NCI-H2227 treated with DMSO at 0.1 percent for 48 hours (cell line): Measurements from ENCODE around the gene P3H2.

Experiments used
- DNase-seq: peaks from one replicate; lab custom pipeline; 2025; lab: John Stamatoyannopoulos, UW

The P3H2 gene

GRCh38 chr3:189944285-189945145, 176.2 kb downstream of the P3H2 start:
- DNase-seq = no peak

DNA sequence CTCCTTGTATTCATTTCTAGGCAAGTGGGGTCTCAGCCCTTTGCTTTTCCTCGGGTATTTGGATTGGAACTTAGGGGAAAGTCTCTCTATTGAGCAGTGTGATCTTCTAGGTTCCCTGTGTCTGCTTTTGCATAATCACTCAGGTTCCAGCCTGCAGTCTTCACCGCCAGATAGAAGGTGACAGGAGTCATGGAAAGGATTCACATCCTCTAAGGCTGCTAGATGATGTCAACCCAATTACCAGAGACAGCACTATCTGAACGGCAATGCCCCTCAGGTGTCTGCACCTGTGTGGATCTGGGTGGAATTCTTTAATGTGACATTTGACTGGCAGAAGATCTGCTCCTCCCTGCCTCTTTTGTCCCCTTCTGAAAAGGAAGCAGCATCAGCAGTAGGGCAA, 177.7 kb downstream of the P3H2 start:
- DNase-seq = no peak

DNA sequence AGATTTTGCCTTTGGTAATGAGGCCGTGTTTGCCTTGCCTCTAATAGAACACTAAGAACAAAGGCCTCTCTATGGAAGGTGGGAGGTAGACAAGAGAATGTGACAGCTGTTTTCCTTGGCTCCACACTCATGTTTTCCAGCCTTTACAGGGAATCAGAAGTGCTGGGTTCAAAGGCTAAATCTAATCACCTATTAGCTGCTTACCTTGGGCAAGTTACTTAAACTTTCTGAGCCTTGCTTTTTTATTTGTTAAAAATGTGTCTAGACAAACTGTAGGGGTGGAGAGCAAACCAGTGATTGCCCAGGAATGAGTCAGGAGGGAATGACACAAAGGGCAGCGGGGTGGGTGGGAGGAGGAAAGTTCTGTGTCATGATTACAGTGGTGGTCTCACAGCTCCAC, 179.0 kb downstream of the P3H2 start:
- no peak for DNase-seq

DNA sequence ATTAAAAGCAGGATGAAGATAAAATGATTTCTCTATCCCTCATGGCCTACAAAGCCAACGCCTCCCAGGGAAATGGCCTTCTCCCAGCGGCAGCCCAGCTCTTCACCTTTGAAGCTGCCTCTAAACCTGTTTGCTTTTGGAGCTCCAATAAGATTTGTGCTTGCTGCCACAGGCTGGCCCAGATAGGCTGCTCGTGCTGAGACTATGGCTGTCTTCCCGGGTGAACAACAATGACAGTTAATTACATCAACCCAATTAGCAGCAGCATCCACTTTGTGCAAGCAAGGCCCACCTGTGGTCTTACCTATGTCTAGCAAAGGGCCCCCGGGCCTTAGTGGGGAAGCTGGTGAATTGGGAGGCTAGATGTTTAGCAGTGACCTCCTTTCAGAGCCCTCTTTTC, 179.6 kb downstream of the P3H2 start:
- DNase-seq = no peak

GRCh38 chr3:189937302-189938127, 183.2 kb downstream of the P3H2 start:
- no peak for DNase-seq

GRCh38 chr3:189936201-189936945, 184.3 kb downstream of the P3H2 start:
- DNase-seq = no peak

DNA sequence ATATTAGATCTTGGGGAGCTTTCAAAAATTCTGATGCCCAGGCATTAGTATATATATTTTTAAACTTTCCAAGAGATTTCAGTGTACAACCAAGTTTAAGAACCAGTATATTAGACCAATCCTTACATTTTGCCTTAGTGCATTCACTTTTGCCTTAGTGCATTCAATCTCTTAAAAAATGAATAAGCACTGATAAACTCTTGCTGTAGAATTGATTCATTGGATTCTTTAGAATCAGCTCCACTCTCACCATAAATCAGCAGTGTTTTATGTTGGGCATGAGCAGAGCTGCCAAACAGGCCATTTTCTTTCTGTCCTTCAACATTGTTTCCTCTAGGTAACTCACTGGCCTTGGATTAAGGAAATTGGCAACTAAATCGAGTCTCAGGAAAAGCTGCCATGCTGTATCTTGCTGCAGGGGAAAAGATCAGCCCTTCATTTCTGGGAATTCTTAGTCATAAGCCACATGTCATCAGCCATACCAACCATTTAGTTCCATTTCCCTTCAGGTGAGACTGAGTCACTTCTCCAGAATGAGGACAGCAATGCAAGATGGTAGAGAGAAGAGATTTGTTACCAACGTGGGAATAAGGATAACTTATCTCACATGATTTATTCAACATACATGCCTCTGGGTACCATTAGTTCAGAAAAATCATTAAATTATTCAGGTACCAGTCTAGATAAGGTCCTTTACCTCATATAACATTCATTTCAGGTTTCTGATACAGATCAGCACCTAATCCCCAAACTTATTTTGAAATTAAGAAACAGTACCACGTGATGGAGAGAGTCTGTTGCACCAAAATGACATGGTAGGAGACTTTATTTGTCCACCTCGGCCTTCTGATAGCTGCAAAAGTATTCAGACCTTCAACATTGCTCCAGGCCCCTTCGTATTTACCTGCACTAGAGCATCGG, 192.5 kb downstream of the P3H2 start:
- DNase-seq = no peak

DNA sequence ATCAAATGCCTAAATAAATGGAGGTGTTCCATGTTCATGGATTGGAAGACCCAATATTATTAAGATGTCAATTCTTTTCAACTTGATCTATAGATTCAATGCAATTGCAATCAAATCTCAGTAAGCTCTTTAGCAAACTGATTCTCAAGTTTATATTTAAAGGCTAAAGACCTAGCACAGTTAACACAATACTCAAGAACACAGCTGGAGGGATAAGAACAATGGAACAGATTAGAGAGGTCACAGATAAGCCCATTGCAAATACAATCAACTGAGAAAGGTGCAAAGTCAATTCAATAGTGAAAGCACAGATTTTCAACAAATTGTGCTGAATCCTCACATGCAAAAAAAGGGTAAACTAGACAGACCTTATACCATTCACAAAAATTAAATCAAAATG, 198.9 kb downstream of the P3H2 start:
- DNase-seq = no peak

GRCh38 chr3:189914799-189915198, 205.9 kb downstream of the P3H2 start:
- DNase-seq = no peak

DNA sequence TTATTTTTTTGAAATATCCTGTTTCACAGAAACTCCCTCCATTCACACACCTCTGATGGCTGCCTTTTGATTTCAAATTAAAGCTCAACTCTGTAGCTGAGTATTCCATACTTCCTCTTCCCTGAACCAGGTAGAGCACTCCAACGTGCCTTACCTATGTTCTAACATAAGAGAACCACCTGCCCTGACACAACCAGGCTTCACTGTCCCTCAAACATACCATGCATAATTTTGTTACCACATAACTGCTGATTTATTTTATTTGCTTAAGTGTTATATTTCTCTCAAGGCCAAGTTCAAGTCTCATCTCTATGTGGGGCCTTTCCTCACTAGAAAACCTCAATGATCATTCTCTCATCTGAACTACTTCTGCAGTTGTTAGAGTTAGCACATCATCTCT, 209.7 kb downstream of the P3H2 start:
- DNase-seq = no peak

DNA sequence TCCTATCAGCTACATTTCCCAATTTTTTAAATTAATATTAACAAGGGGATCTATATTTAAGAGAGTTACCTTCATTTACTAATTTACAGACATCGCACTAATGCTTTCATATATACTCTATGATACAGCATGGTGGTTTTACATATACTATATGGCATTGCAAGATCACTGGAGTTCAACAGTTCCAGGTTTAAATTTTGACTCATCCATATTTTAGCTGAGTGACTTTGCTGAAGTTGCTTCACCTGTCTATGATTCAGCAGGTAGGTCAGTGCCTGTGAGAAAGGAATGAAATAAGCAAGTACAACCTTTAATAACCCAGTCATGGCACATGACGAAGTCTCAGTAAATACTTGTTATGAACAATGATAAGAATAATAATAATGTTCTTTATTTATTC, 211.1 kb downstream of the P3H2 start:
- DNase-seq = no peak

DNA sequence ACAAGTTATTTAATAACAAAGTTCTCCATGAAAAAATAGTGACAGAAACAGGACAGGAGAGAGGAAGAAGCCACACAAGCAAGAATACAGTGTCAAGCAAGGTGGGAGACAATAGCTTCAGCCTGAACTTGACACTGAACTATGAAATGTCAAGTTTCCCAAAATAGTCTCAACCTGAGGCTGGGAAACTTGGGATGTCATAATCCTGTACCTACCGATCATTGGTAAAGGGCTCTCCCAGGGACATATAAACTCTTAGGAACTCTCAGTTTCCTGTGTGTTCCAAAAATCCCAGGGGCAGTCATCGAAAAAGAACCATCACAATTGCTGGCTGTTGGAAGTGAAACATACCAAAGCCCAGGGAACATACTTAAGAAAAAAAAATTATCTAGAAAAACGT, 211.6 kb downstream of the P3H2 start:
- DNase-seq = no peak

DNA sequence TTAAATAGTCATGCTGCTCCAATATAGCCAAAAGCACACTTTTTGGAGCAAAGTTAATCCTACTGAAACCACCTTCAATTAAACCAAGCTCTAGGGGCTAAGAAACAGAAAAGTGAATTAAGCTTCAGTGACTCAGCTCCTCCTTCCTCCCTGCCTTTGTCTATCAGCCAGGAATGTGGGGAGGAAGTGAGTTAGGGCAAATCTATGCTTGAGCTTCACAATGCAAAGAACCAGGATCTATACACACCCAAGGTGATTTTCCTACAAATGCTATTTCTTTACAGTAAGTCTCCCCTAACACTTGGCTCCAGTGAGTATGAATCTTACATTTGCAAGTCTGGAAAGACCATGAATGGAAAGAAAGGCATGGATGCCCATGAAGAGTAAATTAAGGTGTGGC, 212.1 kb downstream of the P3H2 start:
- DNase-seq = no peak

DNA sequence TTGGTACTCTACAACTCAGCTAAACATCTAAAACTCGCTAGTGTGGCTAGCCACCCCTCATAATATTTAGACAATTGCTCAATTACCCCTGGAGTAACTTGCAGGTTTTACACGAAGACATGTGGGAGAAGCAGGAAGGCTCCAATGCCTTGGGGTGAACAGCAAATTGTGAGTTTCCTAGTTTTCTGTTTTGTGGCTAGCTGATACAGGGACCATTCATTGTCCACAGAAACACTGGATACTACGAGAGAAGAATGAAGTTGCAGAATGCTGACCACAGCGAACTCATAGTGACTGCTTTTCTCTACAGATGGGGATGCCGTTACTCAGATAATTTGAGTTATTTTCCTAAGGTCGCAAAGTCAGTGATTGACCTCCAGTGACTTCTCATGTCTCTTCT, 212.9 kb downstream of the P3H2 start:
- DNase-seq = no peak
